WTC11 (cell line): ENCODE results near the gene PAFAH2. TPM values are rescaled to one million over a fixed set of nuclear protein-coding genes. Genes with fewer than 3 reads are reported as not detected.

Experiments used
- ATAC-seq: fragments of 200-7000 bp; cut with Tn5 transposase; 2 replicates; pipeline ENCODE4 v1.10.0; 2021; ENCODE audit warnings: mild to moderate bottlenecking, moderate library complexity
- CTCF ChIA-PET: fragments of 300-600 bp; sonication (Branson Sonifier 250); formaldehyde crosslinking; loops from one replicate; lab custom pipeline; 2021; ENCODE audit warnings: antibody characterized with exemption; lab: Charles Lee
- POLR2A ChIA-PET: fragments of 350-600 bp; sonication (Branson Sonifier 250); formaldehyde crosslinking; loops from one replicate; lab custom pipeline; 2021; ENCODE audit warnings: antibody characterized with exemption; lab: Charles Lee
- DNase-seq: peaks from one replicate; pipeline ENCODE4 v3.0.0; 2021; ENCODE audit warnings: low spot score
- H3K27ac Mint-ChIP-seq: 2 replicates; pipeline ENCODE4 v1.8.0; 2021; ENCODE audit warnings: mixed read lengths
- H3K27me3 Mint-ChIP-seq: 2 replicates; pipeline ENCODE4 v1.8.0; 2021; ENCODE audit warnings: low read depth, mild to moderate bottlenecking, moderate library complexity, mixed read lengths
- H3K36me3 Mint-ChIP-seq: 2 replicates; pipeline ENCODE4 v1.8.0; 2021; ENCODE audit warnings: mixed read lengths
- H3K4me1 Mint-ChIP-seq: 2 replicates; pipeline ENCODE4 v1.8.0; 2022; ENCODE audit warnings: mixed read lengths
- H3K4me3 Mint-ChIP-seq: 2 replicates; pipeline ENCODE4 v1.8.0; 2021; ENCODE audit warnings: mild to moderate bottlenecking, moderate library complexity, mixed read lengths
- H3K9me3 Mint-ChIP-seq: 2 replicates; pipeline ENCODE4 v1.8.0; 2021; ENCODE audit warnings: mixed read lengths
- ATF2 ChIP-seq: sonication (generic); formaldehyde crosslinking; IDR thresholded peaks from 2 replicates; pipeline ENCODE4 v1.8.1; 2022; ENCODE audit warnings: low read depth, missing genetic modification reagents, borderline replicate concordance
- CBFB ChIP-seq: sonication (generic); formaldehyde crosslinking; IDR thresholded peaks from 2 replicates; pipeline ENCODE4 v1.8.1; 2022; ENCODE audit warnings: mild to moderate bottlenecking, low read depth, missing genetic modification reagents
- CDX4 ChIP-seq: fragments of 250-450 bp; sonication (Bioruptor Pico); IDR thresholded peaks from 2 replicates; pipeline ENCODE4 v1.9.0; 2021; ENCODE audit warnings: moderate library complexity, mild to moderate bottlenecking, inconsistent platforms, borderline replicate concordance
- ELF4 ChIP-seq: sonication (generic); formaldehyde crosslinking; IDR thresholded peaks from 2 replicates; pipeline ENCODE4 v1.8.1; 2022; ENCODE audit warnings: low read depth, mild to moderate bottlenecking, moderate library complexity, missing genetic modification reagents
- EMX1 ChIP-seq: fragments of 250-450 bp; sonication (Bioruptor Pico); IDR thresholded peaks from 2 replicates; pipeline ENCODE4 v1.8.0; 2021; ENCODE audit warnings: mild to moderate bottlenecking
- ESRRA ChIP-seq: sonication (generic); formaldehyde crosslinking; IDR thresholded peaks from 2 replicates; pipeline ENCODE4 v1.8.1; 2022; ENCODE audit warnings: mild to moderate bottlenecking, missing genetic modification reagents, borderline replicate concordance
- ETV6 ChIP-seq: sonication (generic); formaldehyde crosslinking; IDR thresholded peaks from 2 replicates; pipeline ENCODE4 v1.8.1; 2022; ENCODE audit warnings: mild to moderate bottlenecking, missing genetic modification reagents
- GTF2I ChIP-seq: fragments of 250-450 bp; sonication (Bioruptor Pico); conservative IDR thresholded peaks from 2 replicates; pipeline ENCODE4 v1.4.0; 2021; ENCODE audit warnings: mild to moderate bottlenecking
- HMGA2 ChIP-seq: fragments of 250-450 bp; sonication (Bioruptor Pico); IDR thresholded peaks from 2 replicates; pipeline ENCODE4 v1.4.0; 2021; ENCODE audit warnings: mild to moderate bottlenecking, moderate library complexity
- NR1H2 ChIP-seq: sonication (generic); formaldehyde crosslinking; IDR thresholded peaks from 2 replicates; pipeline ENCODE4 v1.9.0; 2021; ENCODE audit warnings: mild to moderate bottlenecking, moderate library complexity, missing genetic modification reagents
- PREB ChIP-seq: sonication (generic); formaldehyde crosslinking; IDR thresholded peaks from 2 replicates; pipeline ENCODE4 v1.8.1; 2022; ENCODE audit warnings: mild to moderate bottlenecking, missing genetic modification reagents, moderate library complexity, borderline replicate concordance
- SMAD3 ChIP-seq: sonication (generic); formaldehyde crosslinking; IDR thresholded peaks from 2 replicates; pipeline ENCODE4 v1.8.0; 2022; ENCODE audit warnings: missing genetic modification reagents, mild to moderate bottlenecking, borderline replicate concordance
- TEAD1 ChIP-seq: sonication (generic); formaldehyde crosslinking; IDR thresholded peaks from 2 replicates; pipeline ENCODE4 v1.8.0; 2022; ENCODE audit warnings: mild to moderate bottlenecking, missing genetic modification reagents
- TP53 ChIP-seq: sonication (generic); formaldehyde crosslinking; IDR thresholded peaks from 2 replicates; pipeline ENCODE4 v1.8.1; 2023; ENCODE audit warnings: mild to moderate bottlenecking, missing genetic modification reagents
- ZNF219 ChIP-seq: sonication (generic); formaldehyde crosslinking; IDR thresholded peaks from 2 replicates; pipeline ENCODE4 v1.8.0; 2023; ENCODE audit warnings: missing genetic modification reagents, mild to moderate bottlenecking, borderline replicate concordance
- total RNA-seq: library from RNA; stranded (reverse); gene quantifications from 3 replicates; pipeline ENCODE4 v1.2.3, GENCODE V29; 2021
- TF ChIP-seq, protein P1 (sequence below): fragments of 200-600 bp; IDR thresholded peaks from 2 replicates; pipeline ENCODE4 v1.8.0; 2022; ENCODE audit warnings: antibody characterized with exemption

Gene PAFAH2
- total RNA-seq, 1 experiment from 2014 or later: 11.5 TPM

- Mint-ChIP-seq H3K4me3 (no peak overlapping the region), H3K27me3 (peaks cover 5% of the 10 kb centered on the region), H3K27ac (no peak overlapping the region), H3K4me1 (peaks cover 6% of the 10 kb centered on the region)
- ATAC-seq: no peak
- CTCF ChIA-PET: interaction anchor here (0.8 kb wide), 1 partner anchor 10 kb away, joined by 3 read pairs; no protein-coding TSS in a partner anchor
- no peak for TF ChIP-seq EMX1 (CRISPR knock-in tag)
- TF ChIP-seq CDX4: no peak
- TF ChIP-seq, protein P1, sequence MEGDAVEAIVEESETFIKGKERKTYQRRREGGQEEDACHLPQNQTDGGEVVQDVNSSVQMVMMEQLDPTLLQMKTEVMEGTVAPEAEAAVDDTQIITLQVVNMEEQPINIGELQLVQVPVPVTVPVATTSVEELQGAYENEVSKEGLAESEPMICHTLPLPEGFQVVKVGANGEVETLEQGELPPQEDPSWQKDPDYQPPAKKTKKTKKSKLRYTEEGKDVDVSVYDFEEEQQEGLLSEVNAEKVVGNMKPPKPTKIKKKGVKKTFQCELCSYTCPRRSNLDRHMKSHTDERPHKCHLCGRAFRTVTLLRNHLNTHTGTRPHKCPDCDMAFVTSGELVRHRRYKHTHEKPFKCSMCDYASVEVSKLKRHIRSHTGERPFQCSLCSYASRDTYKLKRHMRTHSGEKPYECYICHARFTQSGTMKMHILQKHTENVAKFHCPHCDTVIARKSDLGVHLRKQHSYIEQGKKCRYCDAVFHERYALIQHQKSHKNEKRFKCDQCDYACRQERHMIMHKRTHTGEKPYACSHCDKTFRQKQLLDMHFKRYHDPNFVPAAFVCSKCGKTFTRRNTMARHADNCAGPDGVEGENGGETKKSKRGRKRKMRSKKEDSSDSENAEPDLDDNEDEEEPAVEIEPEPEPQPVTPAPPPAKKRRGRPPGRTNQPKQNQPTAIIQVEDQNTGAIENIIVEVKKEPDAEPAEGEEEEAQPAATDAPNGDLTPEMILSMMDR: no peak
- no peak for TF ChIP-seq PREB (CRISPR knock-in tag)
- no peak for TF ChIP-seq ESRRA (CRISPR knock-in tag)
- no peak for TF ChIP-seq ZNF219 (CRISPR knock-in tag)
- TF ChIP-seq ETV6: no peak
- TF ChIP-seq, all 79 proteins: peak for 0
- POLR2A ChIA-PET: no interaction called here
- Mint-ChIP-seq H3K9me3 (no peaks in the 10 kb centered on the region), H3K36me3 (no peaks in the 10 kb centered on the region)
- no peak for DNase-seq
Measured at GRCh38 chr1:25912076-25912831, 85.6 kb downstream of the PAFAH2 start.

- POLR2A ChIA-PET: no interaction called here
- Mint-ChIP-seq H3K36me3 (no peaks in the 10 kb centered on the region), H3K9me3 (no peaks in the 10 kb centered on the region)
- no peak for DNase-seq
- TF ChIP-seq HMGA2 (CRISPR knock-in tag) (no peak), CBFB (CRISPR knock-in tag) (no peak), ELF4 (CRISPR knock-in tag) (no peak), NR1H2 (no peak), GTF2I (no peak), TP53 (CRISPR knock-in tag) (no peak), SMAD3 (CRISPR knock-in tag) (no peak), ATF2 (CRISPR knock-in tag) (no peak), TEAD1 (CRISPR knock-in tag) (no peak)
- TF ChIP-seq, all 79 proteins: peak for 0
- no peak overlapping the region for H3K4me3 Mint-ChIP-seq
- H3K4me1 Mint-ChIP-seq: peaks cover 11% of the 10 kb centered on the region
- no peak for ATAC-seq
- H3K27me3 Mint-ChIP-seq: no peaks in the 10 kb centered on the region; the same call in none of the 2 replicates
- CTCF ChIA-PET: no interaction called here
- no peak overlapping the region for H3K27ac Mint-ChIP-seq
Measured at GRCh38 chr1:25911162-25911561, 86.7 kb downstream of the PAFAH2 start.

Other genes starting within 250 kb of the PAFAH2 start
- 80.2 to 99.6 TPM (median 96.0 TPM) in 3 replicates for gene SELENON, start 197.9 kb downstream of the PAFAH2 start, total RNA-seq
- 28.9 to 32.2 TPM (median 30.5 TPM) in 3 replicates for gene MTFR1L, start 178.1 kb downstream of the PAFAH2 start, total RNA-seq
- gene AUNIP, start 138.6 kb downstream of the PAFAH2 start, total RNA-seq: 14.2 to 16.1 TPM (median 15.1 TPM) in 3 replicates
- gene PAQR7, start 122.4 kb downstream of the PAFAH2 start, total RNA-seq: 6.7 to 9.1 TPM (median 8.4 TPM) in 3 replicates
- gene STMN1, start 91.6 kb downstream of the PAFAH2 start, total RNA-seq: 418 to 483 TPM (median 458 TPM) in 3 replicates
- 1.3 to 2.1 TPM (median 1.9 TPM) in 3 replicates for gene EXTL1, start 23.7 kb upstream of the PAFAH2 start, total RNA-seq
- gene SLC30A2, start 48.1 kb upstream of the PAFAH2 start, total RNA-seq: 0.15 to 0.41 TPM (median 0.41 TPM) in 3 replicates
- not detected in 3 replicates for gene TRIM63, start 69.6 kb upstream of the PAFAH2 start, total RNA-seq
- 4.0 to 5.5 TPM (median 4.3 TPM) in 3 replicates for gene PDIK1L, start 113.8 kb upstream of the PAFAH2 start, total RNA-seq
- gene FAM110D, start 161.0 kb upstream of the PAFAH2 start, total RNA-seq: 0.37 to 0.55 TPM (median 0.53 TPM) in 3 replicates
- not detected in 3 replicates for gene C1orf232, start 170.9 kb upstream of the PAFAH2 start, total RNA-seq
- gene ZNF593, start 171.8 kb upstream of the PAFAH2 start, total RNA-seq: 39.6 to 49.1 TPM (median 43.3 TPM) in 3 replicates
- gene ZNF593OS, start 173.8 kb upstream of the PAFAH2 start, total RNA-seq: not detected in 3 replicates
- 18.0 to 20.5 TPM (median 19.7 TPM) in 3 replicates for gene CNKSR1, start 179.4 kb upstream of the PAFAH2 start, total RNA-seq
- 0.35 to 0.85 TPM (median 0.55 TPM) in 3 replicates for gene CATSPER4, start 192.5 kb upstream of the PAFAH2 start, total RNA-seq
- gene CEP85, start 236.1 kb upstream of the PAFAH2 start, total RNA-seq: 32.0 to 40.8 TPM (median 35.3 TPM) in 3 replicates